ENCODE data around the gene ZFYVE27.

ZFYVE27 gene

DNA sequence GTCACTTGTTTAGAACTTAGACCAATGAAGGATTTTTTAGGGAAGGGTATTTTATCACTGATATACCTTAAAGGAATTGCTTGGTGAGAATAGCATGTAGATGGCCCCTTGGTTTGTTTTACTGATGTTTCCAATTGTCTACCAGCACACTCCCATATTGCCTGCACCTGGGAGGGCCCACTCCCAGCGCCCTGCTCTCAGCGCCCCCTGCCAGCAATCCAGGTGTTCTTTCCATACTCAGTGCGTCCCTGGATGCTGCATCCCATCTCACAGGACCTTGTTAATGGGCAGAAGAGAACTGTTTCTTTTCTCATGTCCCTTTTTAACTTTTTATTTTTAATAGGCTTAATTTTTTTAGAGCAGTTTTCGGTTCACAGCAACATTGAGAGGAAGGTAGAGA is 59.0 kb downstream of the ZFYVE27 start:
- DNase-seq (ENCODE audit: low spot score), result no peak
- Histone ChIP-seq H3K23ac (ENCODE audit: low read depth, low read length, poor library complexity) (no peak overlapping the region), H3K14ac (ENCODE audit: low read length) (no peak overlapping the region), H2BK12ac (ENCODE audit: low read length) (no peak overlapping the region), H3K4ac (ENCODE audit: low read length) (no peak overlapping the region), H3K4me2 (ENCODE audit: insufficient read depth, low read length, poor library complexity, severe bottlenecking) (no peak overlapping the region), H3K27me3 (ENCODE audit: control insufficient read depth in 3 of 3, insufficient read depth in 3 of 3, low read depth in 1 of 3, low read length in 3 of 3) (peaks cover 0 to 4% (median 2%) of the 10 kb centered on the region in 3 experiments), H2AK5ac (ENCODE audit: low read depth, low read length) (no peak overlapping the region), H4K91ac (ENCODE audit: low read depth, low read length, poor library complexity) (no peak overlapping the region), H3K36me3 (replicated peaks in 1 of 2; ENCODE audit: control insufficient read depth in 2 of 2, insufficient read depth in 2 of 2, low read length in 2 of 2) (no peaks in the 10 kb centered on the region), H3K9ac (ENCODE audit: low read depth, low read length, poor library complexity) (no peak overlapping the region), H2BK5ac (ENCODE audit: low read length) (no peak overlapping the region), H3K4me1 (ENCODE audit: control insufficient read depth in 2 of 2, insufficient read depth in 1 of 2, low read depth in 1 of 2, low read length in 2 of 2) (no peaks in the 10 kb centered on the region), H2BK15ac (ENCODE audit: low read length) (no peak overlapping the region), H4K8ac (ENCODE audit: low read depth, low read length) (no peak overlapping the region), H3K4me3 (ENCODE audit: low read length in 2 of 2) (no peak overlapping the region), H3K79me1 (ENCODE audit: low read depth, low read length) (no peaks in the 10 kb centered on the region), H2AFZ (ENCODE audit: low read length) (no peak overlapping the region), H2BK120ac (ENCODE audit: low read depth, low read length) (no peak overlapping the region), H3K18ac (ENCODE audit: low read length) (no peak overlapping the region), H3K9me3 (replicated peaks in 1 of 2; ENCODE audit: control insufficient read depth in 2 of 2, insufficient read depth in 1 of 2, low read depth in 1 of 2, low read length in 2 of 2) (peaks cover 2 to 7% of the 10 kb centered on the region in 2 donors), H3K27ac (replicated peaks; ENCODE audit: low read length) (no peak overlapping the region)
- WGBS, 2 donors (ENCODE audit: extremely low coverage in 2 of 2, insufficient read length in 2 of 2, insufficient replicate concordance in 1 of 2), result no CpG with 5 or more reads among the region's 4 CpGs

DNA sequence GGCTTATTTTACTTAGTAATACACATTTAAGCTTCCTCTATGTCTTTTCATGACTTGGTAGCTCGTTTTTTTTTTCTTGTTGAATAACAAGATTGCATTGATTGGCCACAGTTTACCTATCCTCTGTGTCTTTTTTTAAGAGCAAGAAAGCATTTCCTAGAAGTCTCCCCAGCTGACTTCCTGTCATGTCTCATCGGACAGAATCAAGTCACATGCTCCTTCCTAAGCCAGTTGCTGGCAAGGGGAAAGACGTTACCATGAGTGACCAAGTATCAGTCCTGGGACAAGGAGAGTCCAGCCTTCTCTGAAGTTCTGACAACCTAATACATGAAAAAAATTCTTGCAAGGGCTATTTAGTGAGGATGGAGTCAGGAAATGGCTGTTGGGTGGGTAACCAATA is 59.7 kb downstream of the ZFYVE27 start:
- Histone ChIP-seq H3K23ac (ENCODE audit: low read depth, low read length, poor library complexity) (no peak overlapping the region), H2BK5ac (ENCODE audit: low read length) (no peak overlapping the region), H3K4me2 (ENCODE audit: insufficient read depth, low read length, poor library complexity, severe bottlenecking) (no peak overlapping the region), H3K4ac (ENCODE audit: low read length) (no peak overlapping the region), H3K14ac (ENCODE audit: low read length) (no peak overlapping the region), H2BK120ac (ENCODE audit: low read depth, low read length) (no peak overlapping the region), H2BK15ac (ENCODE audit: low read length) (no peak overlapping the region), H3K27ac (replicated peaks; ENCODE audit: low read length) (no peak overlapping the region), H3K36me3 (replicated peaks in 1 of 2; ENCODE audit: control insufficient read depth in 2 of 2, insufficient read depth in 2 of 2, low read length in 2 of 2) (no peaks in the 10 kb centered on the region), H3K4me1 (ENCODE audit: control insufficient read depth in 2 of 2, insufficient read depth in 1 of 2, low read depth in 1 of 2, low read length in 2 of 2) (no peaks in the 10 kb centered on the region), H3K9ac (ENCODE audit: low read depth, low read length, poor library complexity) (no peak overlapping the region), H4K91ac (ENCODE audit: low read depth, low read length, poor library complexity) (no peak overlapping the region), H2BK12ac (ENCODE audit: low read length) (no peak overlapping the region), H3K27me3 (ENCODE audit: control insufficient read depth in 3 of 3, insufficient read depth in 3 of 3, low read depth in 1 of 3, low read length in 3 of 3) (no peaks in the 10 kb centered on the region), H2AK5ac (ENCODE audit: low read depth, low read length) (no peak overlapping the region), H2AFZ (ENCODE audit: low read length) (no peak overlapping the region), H3K9me3 (replicated peaks in 1 of 2; ENCODE audit: control insufficient read depth in 2 of 2, insufficient read depth in 1 of 2, low read depth in 1 of 2, low read length in 2 of 2) (peaks cover 2 to 7% of the 10 kb centered on the region in 2 donors), H3K18ac (ENCODE audit: low read length) (no peak overlapping the region), H4K8ac (ENCODE audit: low read depth, low read length) (no peak overlapping the region), H3K79me1 (ENCODE audit: low read depth, low read length) (no peaks in the 10 kb centered on the region), H3K4me3 (ENCODE audit: low read length in 2 of 2) (no peak overlapping the region)
- no peak for DNase-seq (ENCODE audit: low spot score)
- no CpG with 5 or more reads among the region's 3 CpGs for WGBS, 2 donors (ENCODE audit: extremely low coverage in 2 of 2, insufficient read length in 2 of 2, insufficient replicate concordance in 1 of 2)

GRCh38 chr10:97798958-97799610 is 62.2 kb downstream of the ZFYVE27 start:
- no peak overlapping the region for H2AK5ac ChIP-seq (ENCODE audit: low read depth, low read length)
- no peak overlapping the region for H2BK15ac ChIP-seq (ENCODE audit: low read length)
- H3K4me2 ChIP-seq (ENCODE audit: insufficient read depth, low read length, poor library complexity, severe bottlenecking), result no peak overlapping the region
- H2BK12ac ChIP-seq (ENCODE audit: low read length), result no peak overlapping the region
- H3K27me3 ChIP-seq (ENCODE audit: control insufficient read depth in 3 of 3, insufficient read depth in 3 of 3, low read depth in 1 of 3, low read length in 3 of 3), result no peaks in the 10 kb centered on the region
- no peaks in the 10 kb centered on the region for H3K36me3 ChIP-seq (replicated peaks in 1 of 2; ENCODE audit: control insufficient read depth in 2 of 2, insufficient read depth in 2 of 2, low read length in 2 of 2)
- H3K18ac ChIP-seq (ENCODE audit: low read length), result no peak overlapping the region
- H3K23ac ChIP-seq (ENCODE audit: low read depth, low read length, poor library complexity), result no peak overlapping the region
- no CpG with 5 or more reads among the region's 1 CpG for WGBS, 2 donors (ENCODE audit: extremely low coverage in 2 of 2, insufficient read length in 2 of 2, insufficient replicate concordance in 1 of 2)
- no peak overlapping the region for H3K4ac ChIP-seq (ENCODE audit: low read length)
- H3K9ac ChIP-seq (ENCODE audit: low read depth, low read length, poor library complexity), result no peak overlapping the region
- no peak overlapping the region for H4K8ac ChIP-seq (ENCODE audit: low read depth, low read length)
- no peaks in the 10 kb centered on the region for H3K4me1 ChIP-seq (ENCODE audit: control insufficient read depth in 2 of 2, insufficient read depth in 1 of 2, low read depth in 1 of 2, low read length in 2 of 2)
- no peak overlapping the region for H2BK5ac ChIP-seq (ENCODE audit: low read length)
- H3K14ac ChIP-seq (ENCODE audit: low read length), result no peak overlapping the region
- H3K27ac ChIP-seq (replicated peaks; ENCODE audit: low read length), result no peak overlapping the region
- H3K4me3 ChIP-seq (ENCODE audit: low read length in 2 of 2), result no peak overlapping the region
- peaks cover 2 to 7% of the 10 kb centered on the region in 2 donors for H3K9me3 ChIP-seq (replicated peaks in 1 of 2; ENCODE audit: control insufficient read depth in 2 of 2, insufficient read depth in 1 of 2, low read depth in 1 of 2, low read length in 2 of 2)
- H2BK120ac ChIP-seq (ENCODE audit: low read depth, low read length), result no peak overlapping the region
- no peak overlapping the region for H4K91ac ChIP-seq (ENCODE audit: low read depth, low read length, poor library complexity)
- no peak overlapping the region for H2AFZ ChIP-seq (ENCODE audit: low read length)
- no peaks in the 10 kb centered on the region for H3K79me1 ChIP-seq (ENCODE audit: low read depth, low read length)
- no peak for DNase-seq (ENCODE audit: low spot score)

- H2BK15ac ChIP-seq (ENCODE audit: low read length), result no peak overlapping the region
- H3K18ac ChIP-seq (ENCODE audit: low read length), result no peak overlapping the region
- H2AFZ ChIP-seq (ENCODE audit: low read length), result no peak overlapping the region
- H3K4me3 ChIP-seq (ENCODE audit: low read length in 2 of 2), result no peak overlapping the region
- no peak overlapping the region for H3K27ac ChIP-seq (replicated peaks; ENCODE audit: low read length)
- H3K4me2 ChIP-seq (ENCODE audit: insufficient read depth, low read length, poor library complexity, severe bottlenecking), result no peak overlapping the region
- no peaks in the 10 kb centered on the region for H3K36me3 ChIP-seq (replicated peaks in 1 of 2; ENCODE audit: control insufficient read depth in 2 of 2, insufficient read depth in 2 of 2, low read length in 2 of 2)
- no peak overlapping the region for H3K23ac ChIP-seq (ENCODE audit: low read depth, low read length, poor library complexity)
- no CpG with 5 or more reads among the region's 9 CpGs for WGBS, 2 donors (ENCODE audit: extremely low coverage in 2 of 2, insufficient read length in 2 of 2, insufficient replicate concordance in 1 of 2)
- H2BK120ac ChIP-seq (ENCODE audit: low read depth, low read length), result no peak overlapping the region
- no peaks in the 10 kb centered on the region for H3K79me1 ChIP-seq (ENCODE audit: low read depth, low read length)
- DNase-seq (ENCODE audit: low spot score), result no peak
- no peak overlapping the region for H2BK12ac ChIP-seq (ENCODE audit: low read length)
- no peak overlapping the region for H3K9ac ChIP-seq (ENCODE audit: low read depth, low read length, poor library complexity)
- peaks cover 0 to 1% of the 10 kb centered on the region in 2 donors for H3K4me1 ChIP-seq (ENCODE audit: control insufficient read depth in 2 of 2, insufficient read depth in 1 of 2, low read depth in 1 of 2, low read length in 2 of 2)
- no peak overlapping the region for H4K91ac ChIP-seq (ENCODE audit: low read depth, low read length, poor library complexity)
- no peak overlapping the region for H4K8ac ChIP-seq (ENCODE audit: low read depth, low read length)
- H2BK5ac ChIP-seq (ENCODE audit: low read length), result no peak overlapping the region
- H2AK5ac ChIP-seq (ENCODE audit: low read depth, low read length), result no peak overlapping the region
- H3K9me3 ChIP-seq (replicated peaks in 1 of 2; ENCODE audit: control insufficient read depth in 2 of 2, insufficient read depth in 1 of 2, low read depth in 1 of 2, low read length in 2 of 2), result peaks cover 2 to 7% of the 10 kb centered on the region in 2 donors
- H3K4ac ChIP-seq (ENCODE audit: low read length), result no peak overlapping the region
- peaks cover 0 to 10% (median 0%) of the 10 kb centered on the region in 3 experiments for H3K27me3 ChIP-seq (ENCODE audit: control insufficient read depth in 3 of 3, insufficient read depth in 3 of 3, low read depth in 1 of 3, low read length in 3 of 3)
- no peak overlapping the region for H3K14ac ChIP-seq (ENCODE audit: low read length)
Measured at GRCh38 chr10:97800474-97800873, 63.5 kb downstream of the ZFYVE27 start.
